NCI-H82 (cell line): ENCODE results near the gene DYNC1H1.

ENCODE experiments used
- DNase-seq: peaks from one replicate; lab custom pipeline; 2025; lab: John Stamatoyannopoulos, UW

The DYNC1H1 gene

DNA sequence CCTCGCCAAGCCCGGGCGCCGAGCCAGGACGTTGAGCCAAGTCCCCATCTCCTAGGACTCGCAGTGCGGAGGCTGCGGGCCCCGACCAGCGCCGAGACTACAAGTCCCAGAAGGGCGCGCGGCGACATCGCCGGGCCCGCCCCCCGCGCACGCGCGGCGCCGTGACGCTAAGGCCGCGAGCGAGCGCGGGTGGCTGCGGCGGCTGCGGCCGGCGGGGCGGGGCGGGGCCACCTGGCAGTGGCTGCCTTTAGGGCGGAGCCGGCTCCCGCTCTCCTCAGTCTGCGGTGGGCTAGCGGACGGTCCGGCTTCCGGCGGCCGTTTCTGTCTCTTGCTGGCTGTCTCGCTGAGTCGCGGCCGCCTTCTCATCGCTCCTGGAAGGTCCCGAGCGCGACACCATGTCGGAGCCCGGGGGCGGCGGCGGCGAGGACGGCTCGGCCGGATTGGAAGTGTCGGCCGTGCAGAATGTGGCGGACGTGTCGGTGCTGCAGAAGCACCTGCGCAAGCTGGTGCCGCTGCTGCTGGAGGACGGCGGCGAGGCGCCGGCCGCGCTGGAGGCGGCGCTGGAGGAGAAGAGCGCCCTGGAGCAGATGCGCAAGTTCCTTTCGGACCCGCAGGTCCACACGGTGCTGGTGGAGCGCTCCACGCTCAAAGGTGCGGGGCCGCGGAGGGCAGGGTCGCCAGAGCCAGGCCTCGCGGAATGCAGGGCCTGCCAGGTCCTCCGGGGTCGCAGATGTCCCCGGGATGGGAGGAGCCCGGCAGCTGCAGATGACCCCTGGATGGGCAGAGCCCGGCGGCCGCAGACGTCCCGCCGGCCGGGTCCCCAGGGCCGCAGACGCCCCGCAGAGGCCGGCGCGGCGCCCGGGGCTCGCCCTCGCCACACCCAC is at the start of gene DYNC1H1:
DYNC1H1 (plus strand) TSS at position 277 of the 884 bp plus-strand sequence; CDS start at position 396, 119 bp downstream.
- peak; percentile 93 for DNase-seq

DNA sequence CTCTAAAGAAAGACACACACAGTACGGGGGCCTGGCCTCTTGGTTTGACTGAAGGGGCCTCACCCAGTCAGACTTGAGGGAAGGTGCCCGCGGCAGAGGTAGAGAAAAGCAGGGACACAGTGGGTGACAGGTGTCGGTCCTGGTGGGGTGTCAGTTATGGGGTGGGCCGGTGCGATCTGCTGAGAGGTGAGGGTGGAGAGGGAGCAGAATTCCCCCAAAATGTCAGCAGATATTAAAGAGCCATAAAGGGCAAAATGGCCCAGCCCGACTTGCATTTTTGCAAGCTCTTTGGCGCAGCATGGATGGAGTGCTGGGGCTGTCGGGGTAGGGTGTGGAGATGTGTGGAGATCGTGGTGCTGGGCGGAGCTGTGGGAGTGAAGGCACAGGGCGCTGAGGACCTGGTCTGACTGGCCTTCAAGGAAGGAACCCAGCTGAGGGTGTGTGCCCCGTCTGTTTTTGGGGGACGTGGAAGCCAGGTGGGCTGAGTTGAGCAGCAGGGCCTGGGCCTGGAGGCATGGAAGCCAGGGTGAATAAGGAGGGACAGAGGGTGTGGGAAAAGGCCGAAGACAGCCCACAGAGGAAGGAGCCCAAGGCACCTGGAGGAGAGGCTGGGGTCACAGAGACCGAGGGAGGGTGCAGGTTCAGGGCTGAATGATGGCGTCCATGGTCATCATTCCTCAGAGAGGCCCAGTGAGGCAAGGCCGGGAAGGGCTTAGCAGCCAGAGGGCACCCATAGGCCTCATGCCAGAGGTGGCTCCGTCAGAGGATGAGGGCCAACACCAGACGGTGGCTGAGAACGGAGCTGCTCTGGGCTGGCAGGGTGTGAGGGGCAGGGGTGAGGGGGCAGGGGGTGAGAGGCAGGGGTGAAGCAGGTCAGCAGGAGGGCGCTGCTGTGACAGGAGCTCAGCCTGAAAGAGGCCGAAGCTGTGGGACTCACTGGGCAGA is 48.2 kb upstream of the DYNC1H1 start:
- no peak for DNase-seq

DNA sequence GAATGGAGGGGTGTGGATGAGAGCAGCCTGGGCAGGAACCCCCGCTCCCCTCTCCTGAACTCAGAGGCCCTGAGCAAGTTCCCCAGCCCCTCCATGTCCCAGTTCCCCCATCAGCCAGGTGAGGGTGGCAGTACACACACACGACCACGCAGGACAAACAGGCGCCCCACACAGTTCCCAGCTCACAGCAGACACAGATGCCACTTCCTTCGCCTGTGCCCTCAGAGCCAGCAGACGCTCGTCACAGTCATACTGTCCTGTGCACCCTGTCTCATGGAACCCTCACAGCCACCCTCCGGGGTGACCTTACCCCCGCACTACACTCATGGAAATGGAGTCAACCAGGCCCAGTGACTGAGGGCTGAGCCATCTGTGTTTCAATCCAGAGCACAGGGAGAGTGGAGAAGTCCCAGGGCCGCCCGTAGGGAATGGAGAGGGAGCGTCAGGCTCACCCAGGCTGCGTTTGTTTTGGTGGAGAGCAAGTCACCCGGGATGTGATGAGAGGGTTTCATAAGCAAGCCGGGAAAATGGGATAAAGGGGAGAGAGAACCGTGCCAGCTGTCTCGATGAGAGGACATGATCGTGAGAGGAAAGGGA is 47.5 kb upstream of the DYNC1H1 start:
- DNase-seq, result no peak

DNA sequence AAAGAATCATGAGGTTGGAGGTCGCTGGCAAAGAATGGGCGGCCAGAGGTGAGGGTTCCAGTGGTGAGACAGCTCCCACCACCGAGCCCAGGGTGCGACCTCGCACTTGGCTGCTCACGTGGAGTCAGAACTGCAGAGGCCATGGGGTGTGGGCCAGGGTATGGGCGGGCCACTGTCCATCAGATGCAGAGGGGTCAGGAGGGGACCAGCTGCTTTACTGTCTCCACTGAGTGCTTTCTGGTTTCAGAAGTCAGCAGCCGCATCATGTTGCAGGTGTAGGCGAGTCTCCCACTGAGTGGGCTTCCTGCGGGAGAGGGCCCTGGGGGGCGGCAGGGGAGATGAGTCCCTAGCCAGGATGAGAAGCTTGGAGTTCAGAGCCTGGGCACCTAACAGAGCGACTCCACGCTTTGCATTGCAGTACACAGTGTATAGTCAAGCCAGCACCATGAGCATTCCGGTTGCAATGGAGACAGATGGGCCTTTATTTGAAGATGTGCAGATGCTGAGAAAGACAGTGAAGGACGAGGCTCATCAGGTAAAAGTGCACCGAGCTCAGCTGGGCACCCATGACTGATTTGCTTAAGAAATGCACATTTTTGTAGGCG is 46.9 kb upstream of the DYNC1H1 start:
- peak; percentile 2 for DNase-seq

DNA sequence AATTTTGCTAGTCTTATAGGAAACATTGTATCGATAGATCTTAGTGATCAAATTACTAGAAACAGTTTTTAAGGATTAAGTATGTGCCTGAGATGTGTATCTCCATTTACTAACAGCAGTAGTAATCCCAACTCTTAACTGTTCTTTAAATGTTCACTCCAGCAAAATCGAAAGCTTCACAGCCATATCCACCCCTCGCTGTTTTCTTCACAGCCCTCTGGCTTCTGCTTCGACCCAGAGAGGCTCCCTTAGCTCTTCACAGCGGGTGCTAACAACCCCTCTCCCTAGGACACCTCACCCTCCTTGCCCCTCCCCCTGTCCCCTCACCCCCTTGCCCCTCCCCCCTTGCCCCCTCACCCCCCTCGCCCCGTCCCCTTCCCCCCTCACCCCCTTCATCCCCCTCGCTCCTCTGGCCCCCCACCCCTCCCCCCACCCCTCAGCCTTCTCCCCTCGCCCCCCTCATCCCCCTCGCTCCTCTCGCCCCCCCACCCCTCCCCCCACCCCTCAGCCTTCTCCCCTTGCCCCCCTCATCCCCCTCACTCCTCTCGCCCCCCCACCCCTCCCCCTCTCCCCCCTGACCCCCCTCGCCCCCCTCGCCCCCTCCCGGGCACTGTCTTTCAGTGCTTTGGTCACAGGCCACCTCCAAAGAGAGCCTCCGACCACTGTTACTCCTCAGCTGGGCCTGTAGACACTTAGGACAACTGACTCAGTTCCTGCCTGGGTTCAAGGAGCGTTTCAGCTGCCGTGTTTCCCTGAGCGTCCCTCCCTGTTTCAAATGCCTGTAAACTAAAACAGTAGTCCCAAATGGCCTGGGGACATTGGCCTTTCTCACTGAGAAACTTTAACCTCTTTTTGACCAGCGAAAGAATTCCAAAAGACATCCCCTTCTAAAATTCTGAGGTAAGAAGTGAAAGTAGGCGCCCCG is 46.0 kb upstream of the DYNC1H1 start:
- DNase-seq, result no peak

DNA sequence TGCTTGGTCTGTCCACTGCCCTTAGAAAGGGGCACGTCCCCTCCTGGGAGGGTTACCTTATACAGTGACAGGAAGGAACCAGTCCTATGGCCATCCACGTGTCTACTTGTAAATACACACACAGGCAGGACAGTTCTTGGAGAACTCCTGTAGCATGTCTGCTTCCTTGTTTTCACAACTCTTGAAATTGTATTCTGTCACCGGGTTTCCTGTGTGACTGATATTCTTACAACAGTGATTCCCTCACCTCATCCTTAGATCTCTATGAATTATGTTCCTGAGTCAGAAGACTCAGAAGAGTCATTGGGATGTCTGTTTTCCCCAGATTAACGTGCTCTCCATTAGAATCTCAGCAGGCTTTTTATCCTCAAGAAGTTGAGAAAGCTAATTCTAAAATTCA is 44.1 kb upstream of the DYNC1H1 start:
- DNase-seq, result no peak

DNA sequence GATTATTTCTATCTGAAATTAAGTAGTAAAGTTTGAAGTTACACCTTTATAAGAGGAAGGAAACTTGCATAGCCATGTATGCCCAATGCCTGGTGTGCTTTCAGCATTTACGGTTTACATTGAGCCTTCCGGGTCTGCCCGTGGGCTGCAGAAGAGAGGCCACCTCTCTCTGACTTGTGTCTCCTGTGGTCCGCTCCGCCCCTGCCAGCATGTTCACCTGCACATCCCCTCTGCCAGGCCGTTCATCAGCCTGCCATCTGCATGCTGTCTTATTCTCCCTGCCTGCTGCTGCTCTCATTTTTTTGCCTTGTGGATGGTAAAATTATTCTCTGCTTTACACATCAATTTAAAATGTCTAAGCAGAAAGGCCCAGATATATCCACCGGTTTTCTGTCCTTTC is 41.5 kb upstream of the DYNC1H1 start:
- no peak for DNase-seq

DNA sequence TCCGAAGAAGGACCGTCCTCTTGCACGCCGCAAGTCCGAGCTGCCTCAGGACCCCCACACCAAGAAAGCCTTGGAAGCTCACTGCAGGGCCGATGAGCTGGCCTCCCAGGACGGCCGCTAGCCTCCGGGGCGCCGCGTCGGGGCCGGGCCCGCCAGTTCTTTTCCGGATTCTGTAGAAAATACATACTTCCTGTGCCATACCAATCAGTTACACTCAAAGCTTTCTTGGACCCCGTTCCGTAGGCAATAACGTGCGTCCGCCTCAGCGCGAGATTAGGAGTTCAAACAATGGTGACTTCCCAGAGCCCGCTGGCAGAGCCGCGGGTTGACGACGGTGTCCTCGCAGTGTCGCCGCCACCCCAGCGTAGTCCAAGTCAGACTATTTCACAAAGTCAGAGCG is 39.2 kb upstream of the DYNC1H1 start:
- no peak for DNase-seq

DNA sequence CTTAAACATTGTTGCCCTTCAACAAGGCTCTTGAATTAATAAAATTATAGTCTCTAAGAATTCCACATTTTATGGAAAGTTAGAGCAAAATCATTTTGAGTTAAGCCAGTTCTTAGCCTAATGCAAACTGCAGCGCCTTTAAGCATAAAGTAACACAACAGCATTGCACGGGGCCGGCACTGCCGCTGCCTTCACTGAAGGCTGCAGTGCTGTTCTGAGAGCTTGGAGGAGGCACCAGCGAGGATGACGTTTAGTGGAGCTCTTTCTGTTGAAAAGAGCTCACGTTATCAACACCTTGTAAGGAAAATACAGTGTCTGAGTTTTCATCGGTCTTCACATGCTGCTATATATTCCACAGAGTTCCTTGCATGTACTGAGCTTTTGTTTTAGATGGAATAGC is 38.3 kb upstream of the DYNC1H1 start:
- DNase-seq, result no peak

DNA sequence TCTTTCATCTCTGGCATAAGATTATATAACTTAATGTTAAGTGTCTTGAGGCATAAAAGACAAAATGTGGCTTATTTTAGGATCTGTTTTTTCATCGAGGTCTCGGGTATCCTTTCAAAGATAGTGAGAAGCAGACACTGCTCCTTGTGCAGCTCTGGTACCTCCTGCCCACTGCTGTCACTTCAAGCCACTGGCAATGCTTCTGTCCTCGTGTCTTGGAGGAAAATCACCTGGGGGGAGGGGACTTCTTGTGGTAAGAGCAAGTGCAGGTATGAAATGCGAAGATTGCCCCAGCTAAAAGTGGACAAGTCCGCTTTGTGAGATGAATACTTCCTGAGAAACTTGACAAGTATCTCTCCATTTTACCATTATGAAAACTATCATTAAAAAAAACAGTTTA is 37.8 kb upstream of the DYNC1H1 start:
- peak; percentile 8 for DNase-seq

DNA sequence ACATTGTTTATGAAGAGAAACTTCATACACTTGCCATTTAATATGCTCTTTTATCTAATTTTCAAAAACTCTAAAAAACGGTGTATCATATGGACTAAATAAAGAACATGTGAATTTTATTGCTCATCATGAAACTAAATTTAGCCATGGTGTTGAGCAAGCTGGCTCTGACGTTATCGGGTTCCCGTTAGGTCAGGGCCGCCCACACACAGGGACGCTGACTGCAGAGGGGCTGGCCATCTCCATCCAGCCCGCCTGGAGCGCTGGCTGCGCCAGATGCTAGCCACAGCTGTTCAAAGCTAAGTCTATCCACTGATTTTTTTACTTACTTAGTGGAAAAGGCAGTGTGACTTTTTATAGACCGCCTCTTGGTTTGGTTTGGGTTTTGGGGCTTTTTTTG is 36.5 kb upstream of the DYNC1H1 start:
- DNase-seq, result peak; percentile 43

DNA sequence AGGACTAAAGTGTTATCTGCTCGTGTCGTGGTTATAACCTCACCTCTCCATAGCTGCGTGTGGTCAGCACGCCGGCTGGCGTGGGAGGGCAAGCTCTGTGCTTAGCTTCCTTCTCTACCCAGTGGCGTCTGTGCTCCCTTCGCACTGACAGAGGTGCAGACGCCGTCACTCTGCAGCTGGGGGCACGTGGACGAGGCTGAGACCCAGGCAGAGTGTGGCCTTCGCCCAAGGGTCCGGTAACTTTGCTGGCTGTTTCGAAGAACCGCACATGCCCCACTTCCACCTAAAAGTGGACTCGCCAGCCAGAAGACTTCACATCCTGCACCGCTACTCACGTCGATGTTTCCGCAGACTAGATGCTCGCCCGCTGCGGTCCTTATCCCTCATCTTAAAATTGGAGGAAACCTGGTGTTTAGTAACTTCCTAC is 35.9 kb upstream of the DYNC1H1 start:
- DNase-seq, result no peak

DNA sequence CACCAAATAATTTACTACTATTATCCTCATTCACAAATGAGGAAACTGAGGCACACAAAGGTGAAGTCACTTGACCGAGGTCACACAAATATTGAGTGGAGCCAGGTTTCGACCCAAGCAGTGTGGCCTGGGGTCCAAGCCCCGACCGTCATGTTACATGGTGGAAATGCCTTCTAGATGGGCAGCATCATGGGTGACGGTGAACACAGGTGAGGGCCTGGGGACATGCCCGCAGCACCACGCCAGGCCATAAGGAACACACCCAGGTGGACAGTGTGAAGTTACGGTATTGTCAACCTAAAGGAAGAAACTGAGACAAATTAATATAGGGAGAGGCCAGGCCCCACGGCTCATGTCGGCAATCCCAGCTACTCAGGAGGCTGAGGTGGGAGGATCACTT is 35.3 kb upstream of the DYNC1H1 start:
- DNase-seq, result no peak

DNA sequence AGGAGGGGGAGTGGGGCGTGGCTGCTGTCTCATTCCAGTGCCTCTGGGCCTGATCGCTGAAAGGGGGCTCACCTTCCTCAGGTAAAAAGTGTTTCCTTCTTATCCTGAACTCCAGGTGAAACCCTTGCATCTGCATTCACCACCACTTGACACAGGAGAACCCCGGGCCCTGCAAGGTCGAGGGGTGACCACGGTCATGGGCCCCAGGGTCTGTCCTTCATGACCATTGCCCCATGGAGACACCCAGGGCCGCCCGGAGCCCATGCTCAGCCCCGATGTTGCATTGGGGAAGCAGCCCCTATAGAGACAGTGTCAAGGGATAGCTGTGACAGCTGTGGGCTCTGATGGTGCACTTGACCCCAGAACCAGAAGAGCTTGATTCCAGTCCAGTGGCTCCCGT is 34.4 kb upstream of the DYNC1H1 start:
- no peak for DNase-seq

DNA sequence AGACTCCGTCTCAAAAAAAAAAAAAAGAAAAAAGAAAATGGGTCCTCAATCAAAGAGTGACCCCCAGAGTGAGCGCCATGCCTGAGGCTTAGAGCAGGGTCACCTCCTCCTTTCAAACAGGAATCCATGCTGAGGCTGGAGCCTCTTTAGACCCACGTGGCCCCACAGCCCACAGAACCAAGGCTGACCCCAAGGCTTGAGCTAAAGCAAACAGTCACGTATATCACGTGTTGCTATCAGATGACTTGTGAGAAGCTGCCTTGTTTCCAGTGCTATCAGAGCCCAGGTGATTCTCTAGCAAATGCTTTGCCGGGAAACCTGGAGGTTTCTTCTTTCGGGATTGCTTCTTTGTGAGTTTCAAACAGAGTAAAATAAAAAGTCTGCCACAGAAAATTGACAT is 31.7 kb upstream of the DYNC1H1 start:
- DNase-seq, result no peak

DNA sequence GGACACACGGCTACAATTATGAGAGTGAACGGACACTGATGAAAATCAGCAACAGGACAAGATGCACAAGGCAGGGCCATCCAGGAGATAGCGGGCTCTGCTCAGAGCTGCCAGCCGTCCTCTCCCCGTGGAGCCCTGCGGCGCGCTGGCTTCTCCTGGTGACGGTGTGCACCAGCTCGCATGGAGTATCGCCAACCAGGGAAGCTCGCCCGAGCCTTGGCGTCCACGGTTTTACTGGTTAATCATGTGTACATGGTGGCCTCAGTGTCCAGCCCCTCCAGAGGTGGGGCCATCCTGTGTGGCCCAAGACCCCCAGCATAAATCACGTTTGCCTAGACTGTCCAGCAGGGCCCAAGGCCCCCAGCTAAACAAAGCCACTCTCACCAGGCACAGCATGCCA is 31.2 kb upstream of the DYNC1H1 start:
- no peak for DNase-seq

DNA sequence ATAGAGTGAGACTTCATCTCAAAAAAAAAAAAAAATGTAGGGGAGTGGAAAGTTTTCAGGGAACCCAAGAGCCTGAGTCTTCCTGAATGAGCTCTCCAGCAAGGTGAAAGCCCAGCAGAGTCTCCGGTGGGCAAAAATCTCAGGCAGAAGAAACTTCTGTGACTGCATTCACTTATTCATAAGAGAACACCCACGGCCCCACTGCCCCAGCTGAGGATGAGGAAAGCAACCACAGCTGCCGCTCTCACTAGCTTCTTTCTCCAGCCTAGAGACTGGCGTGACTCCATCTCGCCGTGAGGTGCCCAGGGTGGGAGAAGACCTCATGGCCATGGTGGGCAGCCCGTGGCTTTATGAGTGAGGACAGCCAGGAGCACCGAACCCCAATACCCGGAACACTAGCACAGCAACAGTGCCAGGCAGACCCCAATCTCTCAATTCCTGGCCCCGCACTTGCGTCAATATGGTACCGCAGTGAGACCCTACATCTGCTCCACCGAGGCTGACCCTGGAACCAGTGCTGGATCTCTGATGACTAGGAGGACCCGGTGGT is 29.7 kb upstream of the DYNC1H1 start:
- DNase-seq, result no peak

DNA sequence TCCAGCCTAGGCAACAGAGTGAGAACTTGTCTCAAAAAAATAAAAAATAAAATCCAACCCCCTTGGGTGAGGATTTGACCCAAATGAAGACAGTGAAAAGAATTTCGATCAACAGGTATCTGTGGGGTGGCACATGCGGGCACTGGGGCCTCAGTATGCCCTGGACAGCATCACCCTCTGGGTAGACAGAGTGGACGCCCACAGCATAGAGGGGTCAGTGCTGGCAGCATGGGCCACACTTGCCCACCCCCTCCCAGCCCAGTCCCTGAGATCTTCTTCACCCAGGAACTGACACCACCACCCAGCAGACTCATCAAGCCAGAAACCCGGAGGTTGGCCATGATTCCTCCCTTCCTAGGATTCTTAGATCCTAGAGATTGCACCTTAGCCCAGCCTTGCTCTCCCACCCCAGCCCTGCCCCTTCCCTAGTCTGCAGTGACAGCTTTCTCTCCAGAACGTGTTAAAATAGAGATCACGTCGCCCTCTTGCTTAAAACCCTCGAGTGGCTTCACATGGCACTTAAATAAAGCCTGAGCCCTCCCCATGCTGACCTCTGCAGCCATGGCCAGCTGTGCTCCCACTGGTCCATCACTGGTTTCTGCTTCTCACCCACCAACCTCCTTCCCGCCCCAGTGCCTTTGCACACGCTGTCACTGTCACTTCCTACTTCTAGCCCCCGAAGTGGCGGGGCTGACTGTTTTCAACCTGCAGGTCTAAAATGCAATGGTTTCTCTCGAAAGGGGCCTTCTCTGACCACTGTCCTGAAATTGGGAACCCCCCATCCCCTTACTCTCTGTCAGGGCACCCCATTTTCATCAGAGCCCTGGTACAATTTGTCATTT is 26.2 kb upstream of the DYNC1H1 start:
- DNase-seq, result no peak

DNA sequence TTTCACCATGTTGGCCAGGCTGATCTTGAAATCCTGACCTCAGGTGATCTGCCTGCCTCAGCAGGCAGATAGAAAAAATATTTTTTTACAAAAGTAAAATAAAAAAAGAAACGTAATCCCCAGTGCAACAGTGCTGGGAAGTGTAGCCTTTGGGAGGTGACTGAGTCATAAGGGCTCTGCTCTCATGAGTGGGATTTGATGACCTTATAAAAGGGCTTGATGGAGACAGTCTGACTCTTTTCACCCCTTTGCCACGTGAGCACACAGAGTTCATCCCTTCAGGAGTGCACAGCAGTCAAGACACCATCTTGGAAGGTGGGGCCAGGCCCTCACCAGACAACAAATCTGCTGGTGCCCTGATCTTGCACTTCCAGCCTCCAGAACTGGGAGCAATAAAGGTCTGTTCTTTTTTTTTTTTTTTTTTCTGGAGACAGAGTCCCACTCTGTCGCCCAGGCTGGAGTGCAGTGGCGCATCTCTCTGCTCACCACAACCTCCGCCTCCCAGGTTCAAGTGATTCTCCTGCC is 24.7 kb upstream of the DYNC1H1 start:
- DNase-seq, result no peak
